ENCODE data around the gene NAV2.

NAV2 gene

DNA sequence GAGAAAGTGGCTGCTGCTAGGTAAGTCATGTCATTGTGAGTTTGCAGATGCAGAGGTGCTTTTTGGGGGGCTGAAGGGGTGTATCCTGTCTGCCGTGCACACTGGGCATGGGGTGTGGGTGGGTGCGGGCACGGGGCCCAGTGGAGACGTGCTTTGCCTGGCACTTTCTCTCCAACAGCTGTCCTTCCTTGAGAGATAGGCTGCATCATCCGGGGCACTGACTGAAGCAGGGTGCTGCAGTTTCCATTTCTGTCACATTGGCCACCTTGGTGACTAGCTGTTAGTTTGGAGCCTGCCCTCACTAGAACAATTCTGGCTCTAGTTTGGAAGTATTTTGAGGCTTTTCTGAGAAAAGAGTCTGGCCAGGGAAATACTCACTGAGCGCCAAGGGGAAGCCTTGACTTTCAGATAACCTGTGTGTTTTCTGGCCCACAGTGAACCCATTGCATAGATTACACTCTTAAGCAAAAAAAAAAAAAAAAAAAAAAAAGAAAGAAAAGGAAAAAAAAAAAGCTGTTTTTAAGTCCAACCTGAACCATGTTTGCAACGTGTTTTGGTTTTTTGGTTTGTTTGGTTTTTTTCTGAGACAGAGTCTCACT lies 219.2 kb downstream of the NAV2 start:
- DNase-seq: no peak

GRCh38 chr11:19933132-19933735 lies 220.6 kb downstream of the NAV2 start:
- DNase-seq: no peak

DNA sequence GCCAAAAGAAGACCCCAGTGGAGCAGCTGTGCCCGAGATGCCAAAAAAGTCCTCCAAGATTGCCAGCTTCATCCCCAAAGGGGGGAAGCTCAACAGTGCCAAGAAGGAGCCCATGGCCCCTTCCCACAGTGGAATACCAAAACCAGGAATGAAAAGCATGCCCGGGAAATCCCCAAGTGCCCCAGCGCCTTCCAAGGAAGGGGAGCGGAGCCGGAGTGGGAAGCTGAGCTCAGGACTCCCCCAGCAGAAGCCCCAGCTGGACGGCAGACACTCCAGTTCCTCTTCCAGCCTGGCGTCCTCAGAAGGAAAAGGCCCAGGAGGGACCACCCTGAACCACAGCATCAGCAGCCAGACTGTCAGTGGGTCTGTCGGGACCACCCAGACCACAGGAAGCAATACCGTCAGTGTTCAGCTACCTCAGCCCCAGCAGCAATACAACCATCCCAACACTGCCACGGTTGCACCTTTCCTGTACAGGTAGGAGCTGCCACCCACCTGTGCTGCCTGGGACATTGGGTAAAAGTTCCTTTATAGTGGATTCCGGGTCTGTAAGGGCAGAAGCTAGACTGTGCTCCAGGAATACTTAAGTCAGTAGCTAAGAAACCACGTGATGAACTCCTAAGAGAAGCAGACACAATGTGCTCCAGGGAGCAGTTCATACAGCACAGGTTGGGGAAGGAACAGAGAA lies 221.3 kb downstream of the NAV2 start:
- no peak for DNase-seq

DNA sequence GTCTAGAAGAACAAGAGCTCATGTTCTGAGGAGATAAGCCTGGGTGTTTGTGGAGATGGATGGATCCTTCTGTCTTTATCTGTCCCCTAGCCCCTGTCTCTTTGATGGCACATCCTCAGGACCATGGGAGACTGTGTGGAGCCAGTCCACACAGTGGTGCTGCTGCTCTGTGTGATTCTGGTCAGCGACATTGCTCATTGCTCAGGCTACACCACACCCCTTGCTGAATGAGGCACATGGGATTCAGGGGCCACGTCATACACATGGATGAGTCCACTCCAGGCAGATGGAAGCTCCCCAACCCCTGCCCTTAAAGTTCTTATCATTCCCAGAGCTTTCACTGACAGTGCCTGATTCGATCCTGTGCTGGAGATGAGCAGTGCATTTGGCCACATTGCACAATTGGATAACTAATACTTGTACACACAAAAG lies 222.2 kb downstream of the NAV2 start:
- no peak for DNase-seq

GRCh38 chr11:19935507-19935906 lies 222.9 kb downstream of the NAV2 start:
- no peak for DNase-seq

GRCh38 chr11:19936461-19936860 lies 223.8 kb downstream of the NAV2 start:
- DNase-seq: no peak

- DNase-seq: no peak
Observed at GRCh38 chr11:19938169-19938856, 225.7 kb downstream of the NAV2 start.

DNA sequence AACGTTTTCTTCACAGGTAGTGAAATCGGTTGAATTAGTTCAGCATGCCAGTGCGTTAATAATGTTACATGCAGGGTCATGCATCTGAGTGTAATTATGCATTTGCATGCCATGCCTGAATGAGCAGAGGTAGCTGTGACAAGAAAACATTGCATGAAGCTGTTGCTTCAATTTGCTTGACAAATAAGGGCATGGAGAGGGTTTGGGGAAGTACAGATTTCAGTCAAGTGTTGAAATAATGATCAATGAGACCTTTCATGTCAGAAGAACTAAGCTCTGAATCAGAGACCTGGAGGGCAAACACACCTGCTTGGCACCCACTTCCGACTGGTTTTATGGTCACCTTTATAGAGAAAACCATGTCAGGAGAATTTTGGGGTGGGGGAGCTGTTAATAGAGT lies 226.2 kb downstream of the NAV2 start:
- no peak for DNase-seq

GRCh38 chr11:19939415-19939929 lies 226.8 kb downstream of the NAV2 start:
- no peak for DNase-seq

GRCh38 chr11:19940831-19941230 lies 228.2 kb downstream of the NAV2 start:
- DNase-seq: no peak

DNA sequence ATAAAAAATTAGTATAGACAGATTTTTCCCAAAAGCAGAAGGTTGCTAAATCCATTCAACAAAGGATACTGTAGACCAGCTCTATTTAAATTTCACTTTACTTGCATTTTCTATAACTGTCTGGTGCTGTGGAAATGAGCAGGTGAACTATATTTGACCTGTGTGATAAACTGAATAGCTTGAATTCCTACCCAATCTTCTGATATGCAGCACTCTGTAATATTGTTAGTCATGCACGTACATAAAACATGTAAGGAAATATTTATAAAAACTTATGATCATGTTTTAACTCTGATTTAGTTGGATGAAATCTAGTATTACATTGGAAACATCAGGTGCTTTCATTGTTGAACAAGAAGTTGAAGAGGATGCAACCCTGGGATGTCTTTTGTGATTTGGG lies 234.0 kb downstream of the NAV2 start:
- DNase-seq: no peak

DNA sequence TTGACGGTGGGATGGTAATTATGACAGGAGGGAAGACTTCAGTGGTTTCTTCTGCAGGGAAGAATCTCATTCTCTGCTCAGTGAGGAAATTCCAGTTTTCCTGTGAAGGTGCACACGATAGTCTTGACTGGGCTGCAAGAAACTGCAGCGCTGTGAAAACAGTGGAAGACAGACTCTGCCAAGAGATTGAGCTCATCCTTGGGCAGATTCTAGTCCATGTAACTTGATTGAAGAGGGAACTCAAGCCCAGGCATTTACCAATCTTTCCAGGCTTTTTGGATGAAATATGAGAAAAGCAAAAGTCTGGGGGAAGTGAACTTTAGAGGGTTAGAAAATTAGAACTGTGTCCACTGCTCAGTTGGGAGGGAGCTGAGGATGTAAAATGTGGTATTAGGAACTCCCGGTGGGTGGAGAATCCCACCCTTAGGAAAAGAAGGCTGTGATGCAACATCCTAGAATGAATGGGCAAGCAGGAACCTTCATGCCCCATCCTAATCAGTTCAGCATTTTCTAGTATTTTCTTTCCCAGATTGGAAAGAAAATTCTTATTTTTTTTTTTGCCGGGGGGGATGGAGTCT lies 235.0 kb downstream of the NAV2 start:
- no peak for DNase-seq

- no peak for DNase-seq
Observed at GRCh38 chr11:19949606-19950005, 237.0 kb downstream of the NAV2 start.

- no peak for DNase-seq
Observed at GRCh38 chr11:19951558-19952115, 239.0 kb downstream of the NAV2 start.

GRCh38 chr11:19952116-19952605 lies 239.5 kb downstream of the NAV2 start:
- DNase-seq: no peak

DNA sequence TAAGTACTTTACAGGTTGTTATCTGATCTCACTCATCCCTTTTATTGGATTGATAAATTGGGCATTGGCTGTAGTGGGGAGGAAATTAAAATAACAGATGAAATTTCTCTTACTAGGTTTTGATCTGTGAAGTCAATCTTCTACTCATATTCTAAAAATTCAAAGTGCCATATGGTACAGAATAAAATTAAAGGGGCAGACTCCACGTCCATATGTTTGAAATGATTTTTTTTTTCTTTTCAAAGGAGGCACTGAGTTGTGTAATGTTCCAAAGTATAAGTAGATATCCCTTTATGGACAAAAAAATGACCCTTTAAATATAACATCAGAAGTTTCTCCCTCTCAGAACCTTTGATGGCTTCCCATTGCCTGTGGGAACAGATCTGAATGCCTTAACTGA lies 240.3 kb downstream of the NAV2 start:
- DNase-seq: no peak

DNA sequence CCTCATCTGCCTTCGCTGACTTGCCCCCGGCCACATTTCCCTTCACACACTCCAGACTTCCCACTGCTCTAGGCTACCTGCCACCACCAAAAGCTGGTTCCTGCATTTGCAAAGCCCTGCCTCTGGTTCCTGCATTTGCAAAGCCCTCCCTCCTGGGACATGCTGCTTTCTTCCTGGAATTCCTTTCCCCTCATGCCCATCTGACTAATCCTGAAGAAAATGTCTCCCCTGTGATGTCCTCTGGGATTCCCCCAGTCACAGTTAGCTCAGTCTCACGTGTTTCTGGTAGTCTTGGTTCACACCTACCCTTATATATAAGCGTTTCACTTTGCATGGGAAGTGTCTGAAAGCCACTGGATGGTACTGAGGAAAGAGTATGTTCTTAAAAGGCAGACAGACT lies 240.7 kb downstream of the NAV2 start:
- DNase-seq: no peak

GRCh38 chr11:19953909-19954308 lies 241.3 kb downstream of the NAV2 start:
- DNase-seq: no peak

GRCh38 chr11:19954899-19955298 lies 242.3 kb downstream of the NAV2 start:
- DNase-seq: no peak

DNA sequence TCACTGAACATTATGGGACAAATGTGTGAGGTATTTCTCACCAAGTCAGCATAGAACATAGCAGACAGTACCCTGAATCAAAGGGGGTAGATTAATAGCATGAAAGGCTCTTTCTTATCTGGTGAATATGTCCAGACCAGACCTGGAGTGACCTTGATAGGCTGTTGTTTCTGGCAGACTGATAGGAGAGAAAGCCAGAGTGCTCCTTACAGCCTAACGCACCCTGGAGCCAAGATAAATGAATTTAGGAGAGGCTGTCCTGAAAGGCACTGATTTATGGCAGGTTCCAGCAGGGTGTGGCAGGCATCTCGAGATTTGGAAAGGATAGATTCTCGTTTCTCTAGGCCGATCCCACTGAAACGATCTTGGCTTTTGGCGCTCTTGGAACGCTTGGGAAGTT lies 243.0 kb downstream of the NAV2 start:
- no peak for DNase-seq

DNA sequence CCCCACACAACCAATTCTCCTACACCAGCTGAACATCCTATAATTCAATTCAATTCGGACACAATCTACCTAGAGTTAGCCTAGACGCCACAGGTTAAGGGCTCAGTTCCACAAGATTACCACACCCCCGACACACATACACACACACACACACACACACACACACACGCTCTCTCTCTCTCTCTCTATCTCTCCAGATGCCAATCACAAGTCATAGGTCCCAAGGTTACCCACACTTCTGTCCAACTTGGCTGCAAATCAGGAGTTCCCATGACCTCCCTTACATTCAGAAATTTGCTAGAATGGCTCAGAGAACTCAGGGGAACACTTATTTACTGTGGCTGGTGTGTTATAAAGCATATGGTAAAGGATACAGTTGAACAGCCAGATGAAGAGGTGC lies 243.6 kb downstream of the NAV2 start:
- no peak for DNase-seq

- no peak for DNase-seq
Observed at GRCh38 chr11:19957294-19957943, 244.8 kb downstream of the NAV2 start.
